T-helper 1 cell treated with Interleukin-12 subunit alpha and Interleukin-12 subunit beta and Interleukin-4 antibody, amounts not matched to agents 30 μg/mL and 1 μg/mL, for 36 hours (primary cell): ENCODE measurements around the gene KIAA1958.

Experiments used
- H3K27ac Mint-ChIP-seq: one replicate; pipeline ENCODE4 v1.8.0; 2021; ENCODE audit warnings: mild to moderate bottlenecking, mixed read lengths
- H3K27me3 Mint-ChIP-seq: one replicate; pipeline ENCODE4 v1.8.0; 2021; ENCODE audit warnings: low read depth, mixed read lengths
- H3K36me3 Mint-ChIP-seq: one replicate; pipeline ENCODE4 v1.8.0; 2021; ENCODE audit warnings: low read depth, mixed read lengths
- H3K4me1 Mint-ChIP-seq: one replicate; pipeline ENCODE4 v1.8.0; 2021; ENCODE audit warnings: low read depth, mixed read lengths
- H3K4me3 Mint-ChIP-seq: one replicate; pipeline ENCODE4 v1.8.0; 2021; ENCODE audit warnings: mild to moderate bottlenecking, moderate library complexity, mixed read lengths
- H3K9me3 Mint-ChIP-seq: one replicate; pipeline ENCODE4 v1.8.0; 2021; ENCODE audit warnings: mixed read lengths

KIAA1958 gene

GRCh38 chr9:112608851-112609250 lies 122.2 kb downstream of the KIAA1958 start:
- H3K36me3 Mint-ChIP-seq: no peaks in the 10 kb centered on the region
- no peaks in the 10 kb centered on the region for H3K9me3 Mint-ChIP-seq
- peaks cover 6% of the 10 kb centered on the region for H3K4me1 Mint-ChIP-seq
- no peak overlapping the region for H3K27ac Mint-ChIP-seq
- H3K27me3 Mint-ChIP-seq: no peaks in the 10 kb centered on the region
- H3K4me3 Mint-ChIP-seq: no peak overlapping the region

- H3K27ac Mint-ChIP-seq: no peak overlapping the region
- H3K27me3 Mint-ChIP-seq: no peaks in the 10 kb centered on the region
- H3K4me3 Mint-ChIP-seq: no peak overlapping the region
- no peaks in the 10 kb centered on the region for H3K36me3 Mint-ChIP-seq
- H3K4me1 Mint-ChIP-seq: no peaks in the 10 kb centered on the region
- no peaks in the 10 kb centered on the region for H3K9me3 Mint-ChIP-seq
These were observed 129.1 kb downstream of the KIAA1958 start for GRCh38 chr9:112615584-112616266.

DNA sequence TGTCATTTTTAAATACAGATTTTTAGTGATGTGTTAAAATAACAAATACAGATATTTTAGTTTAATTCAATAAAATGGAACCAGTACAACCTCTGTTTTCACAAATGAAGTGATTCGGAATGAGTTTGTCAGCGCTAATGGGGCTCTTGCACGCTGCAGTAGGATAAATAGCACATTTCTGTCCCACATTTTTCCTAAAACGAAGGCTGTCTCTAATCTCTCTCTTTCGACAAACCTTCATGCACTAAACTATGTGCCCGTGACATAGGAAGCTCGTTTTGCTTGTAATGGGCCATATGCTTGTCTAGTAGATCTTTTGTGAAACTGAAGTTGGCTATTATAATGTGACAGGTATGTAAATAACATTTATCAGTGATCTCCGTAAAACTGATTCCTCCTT lies 130.7 kb downstream of the KIAA1958 start:
- Mint-ChIP-seq H3K27ac (no peak overlapping the region), H3K9me3 (no peaks in the 10 kb centered on the region), H3K27me3 (no peaks in the 10 kb centered on the region), H3K36me3 (no peaks in the 10 kb centered on the region), H3K4me1 (no peaks in the 10 kb centered on the region), H3K4me3 (no peak overlapping the region)

- Mint-ChIP-seq H3K27me3 (no peaks in the 10 kb centered on the region), H3K9me3 (no peaks in the 10 kb centered on the region), H3K27ac (no peak overlapping the region), H3K36me3 (no peaks in the 10 kb centered on the region), H3K4me3 (no peak overlapping the region), H3K4me1 (no peaks in the 10 kb centered on the region)
These were observed 131.9 kb downstream of the KIAA1958 start for GRCh38 chr9:112618385-112619009.

GRCh38 chr9:112620388-112620787 lies 133.8 kb downstream of the KIAA1958 start:
- no peak overlapping the region for H3K4me3 Mint-ChIP-seq
- no peaks in the 10 kb centered on the region for H3K9me3 Mint-ChIP-seq
- no peaks in the 10 kb centered on the region for H3K27me3 Mint-ChIP-seq
- H3K27ac Mint-ChIP-seq: no peak overlapping the region
- H3K4me1 Mint-ChIP-seq: no peaks in the 10 kb centered on the region
- H3K36me3 Mint-ChIP-seq: no peaks in the 10 kb centered on the region

- Mint-ChIP-seq H3K27me3 (no peaks in the 10 kb centered on the region), H3K27ac (no peak overlapping the region), H3K9me3 (no peaks in the 10 kb centered on the region), H3K4me1 (no peaks in the 10 kb centered on the region), H3K4me3 (no peak overlapping the region), H3K36me3 (no peaks in the 10 kb centered on the region)
These were observed 134.5 kb downstream of the KIAA1958 start for GRCh38 chr9:112621018-112621655.

GRCh38 chr9:112623198-112623597 lies 136.6 kb downstream of the KIAA1958 start:
- Mint-ChIP-seq H3K4me3 (no peak overlapping the region), H3K4me1 (no peaks in the 10 kb centered on the region), H3K27ac (no peak overlapping the region), H3K36me3 (no peaks in the 10 kb centered on the region), H3K9me3 (no peaks in the 10 kb centered on the region), H3K27me3 (no peaks in the 10 kb centered on the region)

DNA sequence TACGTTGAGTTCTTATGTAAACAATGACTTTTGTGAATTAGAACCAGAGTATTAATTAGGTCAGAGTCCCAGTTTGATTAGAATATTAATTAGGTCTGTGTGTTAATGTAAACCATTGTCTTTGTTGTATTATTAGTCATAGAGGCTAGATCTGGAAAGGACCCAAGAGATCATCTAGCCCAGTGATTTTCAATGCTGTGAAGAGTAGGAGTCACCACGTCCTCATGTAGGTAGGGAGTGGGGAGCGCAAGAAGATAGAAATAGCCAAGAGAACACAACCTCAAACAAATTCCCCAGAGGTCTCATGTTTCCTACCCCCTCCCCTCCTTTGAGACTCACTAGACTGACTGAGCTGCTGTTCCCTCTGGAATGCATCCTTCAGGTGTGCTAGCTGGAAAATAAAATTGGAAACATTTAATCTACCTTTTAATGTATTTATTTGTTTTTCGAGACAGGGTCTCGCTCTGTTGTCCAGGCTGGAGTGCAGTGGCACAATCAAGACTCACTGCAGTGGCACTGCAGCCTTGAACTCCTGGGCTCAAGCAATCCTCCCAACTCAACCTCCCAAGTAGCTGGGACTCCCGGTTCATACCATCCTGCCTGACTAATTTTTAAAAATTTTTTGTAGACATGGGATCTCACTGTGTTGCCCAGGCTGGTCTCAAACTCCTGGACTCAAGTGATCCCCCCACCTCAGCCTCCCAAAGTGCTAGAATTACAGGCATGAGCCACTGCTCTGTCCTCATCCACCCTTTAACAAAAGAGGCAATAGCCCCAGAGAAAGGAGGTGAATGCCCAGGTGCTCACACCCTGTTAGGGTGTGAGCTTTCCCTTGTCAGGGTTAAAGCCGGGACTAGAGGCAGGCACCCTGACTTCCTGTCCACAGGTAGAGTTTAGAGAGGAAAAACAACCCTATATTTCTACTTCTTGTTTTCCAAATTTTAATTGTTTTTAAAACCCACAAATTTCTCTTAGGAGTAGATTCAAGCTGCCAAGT lies 138.4 kb downstream of the KIAA1958 start:
- Mint-ChIP-seq H3K4me1 (no peaks in the 10 kb centered on the region), H3K27ac (no peak overlapping the region), H3K36me3 (no peaks in the 10 kb centered on the region), H3K27me3 (no peaks in the 10 kb centered on the region), H3K9me3 (no peaks in the 10 kb centered on the region), H3K4me3 (no peak overlapping the region)

GRCh38 chr9:112629671-112630485 lies 143.3 kb downstream of the KIAA1958 start:
- Mint-ChIP-seq H3K27me3 (no peaks in the 10 kb centered on the region), H3K4me1 (no peaks in the 10 kb centered on the region), H3K27ac (no peak overlapping the region), H3K9me3 (no peaks in the 10 kb centered on the region), H3K4me3 (no peak overlapping the region), H3K36me3 (no peaks in the 10 kb centered on the region)

DNA sequence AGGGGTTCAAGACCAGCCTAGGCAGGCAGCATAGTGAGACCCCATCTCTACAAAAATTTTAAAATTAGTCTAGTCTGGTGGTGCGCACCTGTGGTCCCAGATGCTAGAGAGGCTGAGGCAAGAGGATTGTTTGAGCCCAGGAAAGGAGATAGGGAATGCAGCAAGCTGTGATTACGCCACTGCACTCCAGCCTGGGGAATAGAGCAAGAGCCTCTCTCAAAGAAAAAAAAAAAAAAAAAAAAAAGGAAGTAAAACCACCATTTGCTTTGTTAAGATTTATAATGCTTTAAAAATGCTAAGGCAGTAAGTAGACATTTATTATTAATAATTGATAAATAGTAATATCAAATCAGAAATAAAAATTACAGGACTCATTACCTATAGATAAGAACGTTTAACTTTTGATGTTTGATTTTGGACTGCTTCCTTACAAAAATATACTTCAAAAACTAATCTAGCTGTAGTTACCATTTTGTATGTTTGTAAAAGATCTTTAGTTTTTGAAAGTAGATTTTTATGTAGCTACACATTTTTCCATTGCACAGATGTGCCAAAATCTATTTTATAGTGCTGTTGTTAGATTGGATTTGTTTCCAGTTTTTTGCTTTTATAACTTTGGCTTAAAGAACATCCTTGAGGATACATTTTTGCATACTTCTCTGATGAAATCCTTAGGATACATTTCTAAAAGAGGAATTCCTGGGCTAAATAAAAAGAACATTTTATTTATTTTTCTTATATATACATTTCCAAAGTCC lies 144.9 kb downstream of the KIAA1958 start:
- Mint-ChIP-seq H3K27me3 (no peaks in the 10 kb centered on the region), H3K4me3 (no peak overlapping the region), H3K27ac (no peak overlapping the region), H3K36me3 (no peaks in the 10 kb centered on the region), H3K4me1 (no peaks in the 10 kb centered on the region), H3K9me3 (no peaks in the 10 kb centered on the region)

DNA sequence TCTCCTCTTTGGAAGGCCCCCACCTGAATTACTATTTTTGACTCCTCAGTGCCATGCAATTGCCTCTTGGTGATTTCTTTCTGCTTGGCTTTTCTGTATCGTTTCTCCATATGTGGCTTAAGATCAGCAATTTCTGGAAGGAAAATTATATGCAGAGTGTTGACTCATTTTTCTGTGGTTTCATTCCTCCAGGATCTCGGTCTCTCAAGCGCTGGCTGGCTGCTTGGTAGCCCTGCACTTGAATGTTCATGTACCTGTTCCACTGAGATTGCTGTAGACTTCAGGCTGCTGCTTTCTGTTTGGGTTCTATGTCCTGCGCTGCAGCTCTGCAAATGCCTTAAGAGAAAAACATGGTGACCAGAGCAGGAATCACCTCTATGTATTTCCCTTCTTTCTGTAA lies 153.7 kb downstream of the KIAA1958 start:
- Mint-ChIP-seq H3K27ac (no peak overlapping the region), H3K27me3 (no peaks in the 10 kb centered on the region), H3K4me3 (no peak overlapping the region), H3K9me3 (peaks cover 14% of the 10 kb centered on the region), H3K36me3 (peaks cover 5% of the 10 kb centered on the region), H3K4me1 (no peaks in the 10 kb centered on the region)

DNA sequence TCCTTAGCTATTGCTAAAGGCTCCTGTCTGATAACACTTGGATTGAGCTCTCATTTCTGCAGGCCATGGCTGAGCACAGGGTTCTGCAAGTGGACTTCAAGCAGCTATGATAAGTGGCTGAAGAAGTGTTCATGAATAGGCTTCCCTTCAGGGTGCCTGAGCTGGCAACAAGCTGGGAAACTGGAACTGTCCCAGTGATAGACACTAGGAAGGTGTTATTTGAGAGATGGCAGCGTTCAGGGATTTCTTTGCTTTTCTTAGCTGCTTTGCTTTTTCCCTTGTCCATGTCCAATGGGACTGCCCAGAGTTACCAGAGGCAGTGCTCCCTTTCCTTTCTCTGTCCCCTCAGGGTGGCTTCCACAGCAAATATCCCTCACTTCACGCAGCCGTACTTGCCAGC lies 155.5 kb downstream of the KIAA1958 start:
- no peaks in the 10 kb centered on the region for H3K27me3 Mint-ChIP-seq
- H3K4me3 Mint-ChIP-seq: no peak overlapping the region
- H3K9me3 Mint-ChIP-seq: peaks cover 17% of the 10 kb centered on the region
- peaks cover 8% of the 10 kb centered on the region for H3K36me3 Mint-ChIP-seq
- no peaks in the 10 kb centered on the region for H3K4me1 Mint-ChIP-seq
- H3K27ac Mint-ChIP-seq: no peak overlapping the region

DNA sequence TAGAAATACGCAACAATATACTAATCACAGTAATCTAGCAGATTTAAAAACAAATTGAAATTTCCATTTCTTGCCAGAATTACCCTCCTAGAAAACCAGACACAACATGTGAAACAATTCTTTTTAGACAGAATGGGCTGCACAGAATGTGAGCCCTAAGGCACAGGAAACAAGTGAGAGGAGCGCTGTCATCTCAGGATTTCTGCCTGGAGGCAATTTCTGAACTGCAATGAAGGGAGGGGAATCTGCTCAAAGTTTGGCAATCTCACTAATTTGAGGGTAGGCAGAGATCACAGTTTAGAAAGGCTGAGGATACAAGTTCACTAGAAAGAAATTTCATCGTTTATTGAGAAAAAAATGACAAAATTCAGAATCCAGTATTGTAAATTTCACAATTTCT lies 161.0 kb downstream of the KIAA1958 start:
- H3K4me1 Mint-ChIP-seq: no peaks in the 10 kb centered on the region
- peaks cover 12% of the 10 kb centered on the region for H3K36me3 Mint-ChIP-seq
- H3K4me3 Mint-ChIP-seq: no peak overlapping the region
- peaks cover 19% of the 10 kb centered on the region for H3K9me3 Mint-ChIP-seq
- H3K27ac Mint-ChIP-seq: no peak overlapping the region
- H3K27me3 Mint-ChIP-seq: no peaks in the 10 kb centered on the region
